Body of pancreas (tissue), 4 donors: ENCODE measurements around the gene TMEM43.

Experiments used
- CTCF ChIP-seq, 7 experiments: fragments of 450-650 bp in 4 of 7; fragments of 200-600 bp in 3 of 7; sonication (generic) in 3 of 7; IDR thresholded peaks; one replicate each; pipeline ENCODE4 v1.5.1; 2016 to 2019; ENCODE audit warnings: antibody characterized with exemption in 7 of 7
- POLR2A ChIP-seq, 3 donors: fragments of 450-650 bp; IDR thresholded peaks; one replicate each; pipeline ENCODE4 v1.6.1; 2016; ENCODE audit warnings: antibody characterized with exemption in 3 of 3, mild to moderate bottlenecking in 2 of 3

DNA sequence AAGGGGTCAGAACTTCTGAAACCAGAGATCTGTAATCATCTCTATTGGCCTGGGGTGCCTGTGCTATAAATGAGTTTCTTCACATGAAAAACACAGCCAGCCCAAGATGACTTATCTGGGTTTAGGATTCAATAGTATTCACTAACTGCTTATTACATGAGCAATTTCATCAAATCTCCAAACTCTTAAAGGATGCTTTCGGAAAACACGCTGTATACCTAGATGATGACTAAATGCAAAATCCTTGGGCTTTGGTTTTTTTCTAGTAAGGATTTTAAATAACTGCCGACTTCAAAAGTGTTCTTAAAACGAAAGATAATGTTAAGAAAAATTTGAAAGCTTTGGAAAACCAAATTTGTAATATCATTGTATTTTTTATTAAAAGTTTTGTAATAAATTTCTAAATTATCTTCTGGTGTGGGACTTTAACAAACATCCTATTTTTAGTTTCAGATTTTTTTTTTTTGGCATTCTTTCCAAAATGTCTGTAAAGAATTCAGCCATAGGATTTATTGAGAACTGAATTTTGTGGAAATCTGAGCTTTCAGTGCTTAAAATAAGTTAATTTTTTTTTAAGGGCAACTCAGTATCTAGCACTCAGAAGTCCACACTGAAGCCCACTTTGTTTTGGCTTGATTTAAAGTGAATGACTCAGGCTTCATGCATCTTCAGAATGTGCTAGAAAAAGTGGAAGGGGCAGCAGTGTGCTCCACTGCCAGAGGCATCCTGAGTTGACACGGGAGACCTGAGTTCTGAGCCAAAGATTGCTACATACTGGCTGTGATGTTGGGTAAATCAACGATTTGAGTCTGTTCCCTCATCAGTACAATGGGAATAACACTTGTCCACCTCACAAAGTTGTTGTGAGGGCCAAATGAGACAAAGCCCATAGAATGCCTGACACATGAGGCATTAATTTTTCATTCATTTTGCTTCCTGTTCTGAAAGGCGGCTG is 18.7 kb downstream of the TMEM43 start:
- TF ChIP-seq CTCF (IDR thresholded peaks at IDR 0.05) (no peak), POLR2A (IDR thresholded peaks at IDR 0.05) (no peak)
